Measurements from ENCODE around the gene KISS1. TPM values are rescaled to one million over a fixed set of nuclear protein-coding genes. Genes with fewer than 3 reads are reported as not detected.
A peak's percentile ranks its signal among the peaks of the same experiment; 100 is the strongest.

The KISS1 gene
- total RNA-seq, 8 experiments from 2014 or later, result 0.62 to 1.1 TPM; not detected in 6

GRCh38 chr1:204213668-204214662 is 17.7 kb upstream of the KISS1 start, which contains the start of gene GOLT1A:
TSS of gene GOLT1A (minus strand) at chr1:204213988. CDS start at chr1:204213906, 82 bp downstream.
- Histone ChIP-seq H3K4me1 (replicated peaks in 1 of 2) (peaks cover 0 to 12% of the 10 kb centered on the region in 2 donors), H3K4me3 (peak within 1 kb of the TSS in 3 of 5 donors; percentile 4 to 6 (median 5)), H3K27ac (peak within 1 kb of the TSS in 1 of 2 donors; percentile 3)
- ATAC-seq (replicated peaks in 6 of 8), result peak; percentile 73 to 96 (median 88)
- in situ Hi-C loops (cut with MboI; ENCODE audit: low pct_unique_long_range_greater_than_20kb in 2 of 9, low sequenced_read_pairs in 9 of 9, unreplicated experiment in 9 of 9), result loop anchor here in 1 of 9 experiments (25.0 kb wide), 1 partner anchor 173 kb away; no protein-coding TSS in a partner anchor
- WGBS, 10 experiments, result 0 to 37% (median 15%) methylated on average over 1 to 31 of the region's 41 CpGs

GRCh38 chr1:204212715-204213114 is 16.4 kb upstream of the KISS1 start:
- ATAC-seq (replicated peaks in 6 of 8), result no peak
- in situ Hi-C loops (cut with MboI; ENCODE audit: low pct_unique_long_range_greater_than_20kb in 2 of 9, low sequenced_read_pairs in 9 of 9, unreplicated experiment in 9 of 9), result loop anchor here in 1 of 9 experiments (25.0 kb wide), 1 partner anchor 175 kb away; no protein-coding TSS in a partner anchor
- Histone ChIP-seq H3K4me3 (no peak overlapping the region), H3K27ac (no peak overlapping the region), H3K4me1 (replicated peaks in 1 of 2) (peaks cover 0 to 12% of the 10 kb centered on the region in 2 donors)
- 70 to 100% (median 88%) methylated on average over 1 to 3 of the region's 3 CpGs for WGBS, 10 experiments

GRCh38 chr1:204211046-204211445 is 14.8 kb upstream of the KISS1 start:
- no peak for ATAC-seq (replicated peaks in 6 of 8)
- Histone ChIP-seq H3K4me3 (no peak overlapping the region), H3K4me1 (replicated peaks in 1 of 2) (peaks cover 3 to 12% of the 10 kb centered on the region in 2 donors), H3K27ac (no peak overlapping the region)
- in situ Hi-C loops (cut with MboI; ENCODE audit: low pct_unique_long_range_greater_than_20kb in 2 of 9, low sequenced_read_pairs in 9 of 9, unreplicated experiment in 9 of 9), result loop anchor here in 1 of 9 experiments (25.0 kb wide), 1 partner anchor 176 kb away; no protein-coding TSS in a partner anchor
- WGBS, 10 experiments, result 50 to 86% (median 68%) methylated on average over 1 to 2 of the region's 7 CpGs; no CpG with 5 or more reads in 4 of the 10 experiments

GRCh38 chr1:204207136-204207616 is 10.9 kb upstream of the KISS1 start:
- Histone ChIP-seq H3K27ac (no peak overlapping the region), H3K4me1 (replicated peaks in 1 of 2) (peaks cover 0 to 5% of the 10 kb centered on the region in 2 donors), H3K4me3 (no peak overlapping the region)
- in situ Hi-C loops (cut with MboI; ENCODE audit: low pct_unique_long_range_greater_than_20kb in 2 of 9, low sequenced_read_pairs in 9 of 9, unreplicated experiment in 9 of 9), result loop anchor here in 1 of 9 experiments (25.0 kb wide), 1 partner anchor 180 kb away; no protein-coding TSS in a partner anchor
- peak; percentile 95 to 99 (median 98) for ATAC-seq (replicated peaks in 6 of 8)
- 0 to 60% (median 25%) methylated on average over 1 to 11 of the region's 13 CpGs; no CpG with 5 or more reads in 3 of the 10 experiments for WGBS, 10 experiments

GRCh38 chr1:204206121-204206520 is 9.8 kb upstream of the KISS1 start:
- Histone ChIP-seq H3K4me1 (replicated peaks in 1 of 2) (peaks cover 0 to 5% of the 10 kb centered on the region in 2 donors), H3K27ac (no peak overlapping the region), H3K4me3 (no peak overlapping the region)
- peak in 1 of 8 experiments; percentile 36 for ATAC-seq (replicated peaks in 6 of 8)
- in situ Hi-C loops (cut with MboI; ENCODE audit: low pct_unique_long_range_greater_than_20kb in 2 of 9, low sequenced_read_pairs in 9 of 9, unreplicated experiment in 9 of 9), result loop anchor here in 1 of 9 experiments (25.0 kb wide), 1 partner anchor 181 kb away; no protein-coding TSS in a partner anchor
- WGBS, 10 experiments, result 0 to 83% (median 54%) methylated on average over 1 to 2 of the region's 2 CpGs; no CpG with 5 or more reads in 1 of the 10 experiments

GRCh38 chr1:204205486-204205885 is 9.2 kb upstream of the KISS1 start:
- Histone ChIP-seq H3K4me3 (no peak overlapping the region), H3K4me1 (replicated peaks in 1 of 2) (peaks cover 0 to 5% of the 10 kb centered on the region in 2 donors), H3K27ac (no peak overlapping the region)
- in situ Hi-C loops (cut with MboI; ENCODE audit: low pct_unique_long_range_greater_than_20kb in 2 of 9, low sequenced_read_pairs in 9 of 9, unreplicated experiment in 9 of 9), result loop anchor here in 1 of 9 experiments (25.0 kb wide), 1 partner anchor 182 kb away; no protein-coding TSS in a partner anchor
- no peak for ATAC-seq (replicated peaks in 6 of 8)

- Histone ChIP-seq H3K27ac (no peak overlapping the region), H3K4me3 (no peak overlapping the region), H3K4me1 (replicated peaks in 1 of 2) (peaks cover 0 to 5% of the 10 kb centered on the region in 2 donors)
- 60 to 100% (median 92%) methylated on average over 1 to 2 of the region's 2 CpGs for WGBS, 10 experiments
- in situ Hi-C loops (cut with MboI; ENCODE audit: low pct_unique_long_range_greater_than_20kb in 2 of 9, low sequenced_read_pairs in 9 of 9, unreplicated experiment in 9 of 9), result loop anchor here in 1 of 9 experiments (25.0 kb wide), 1 partner anchor 182 kb away; no protein-coding TSS in a partner anchor
- no peak for ATAC-seq (replicated peaks in 6 of 8)
Measured at GRCh38 chr1:204204944-204205343, 8.7 kb upstream of the KISS1 start.

- in situ Hi-C loops (cut with MboI; ENCODE audit: low pct_unique_long_range_greater_than_20kb in 2 of 9, low sequenced_read_pairs in 9 of 9, unreplicated experiment in 9 of 9), result loop anchor here in 1 of 9 experiments (25.0 kb wide), 1 partner anchor 184 kb away; no protein-coding TSS in a partner anchor
- WGBS, 10 experiments, result 71 to 93% (median 80%) methylated on average over 1 to 5 of the region's 5 CpGs; no CpG with 5 or more reads in 3 of the 10 experiments
Measured at GRCh38 chr1:204203206-204203767, 7.0 kb upstream of the KISS1 start.

GRCh38 chr1:204202481-204202880 is 6.2 kb upstream of the KISS1 start:
- in situ Hi-C loops (cut with MboI; ENCODE audit: low pct_unique_long_range_greater_than_20kb in 2 of 9, low sequenced_read_pairs in 9 of 9, unreplicated experiment in 9 of 9), result loop anchor here in 1 of 9 experiments (25.0 kb wide), 1 partner anchor 185 kb away; no protein-coding TSS in a partner anchor
- Histone ChIP-seq H3K27ac (no peak overlapping the region), H3K4me1 (replicated peaks in 1 of 2) (peaks cover 8 to 10% of the 10 kb centered on the region in 2 donors), H3K4me3 (no peak overlapping the region)
- no peak for ATAC-seq (replicated peaks in 6 of 8)
- WGBS, 10 experiments, result 0 to 100% (median 69%) methylated on average over 1 to 4 of the region's 4 CpGs; no CpG with 5 or more reads in 4 of the 10 experiments

More at GRCh38 chr1:204203206-204203767, 7.0 kb upstream of the KISS1 start:
- no peak for ATAC-seq (replicated peaks in 6 of 8)
- H3K4me1 ChIP-seq (replicated peaks in 1 of 2), result peaks cover 8 to 10% of the 10 kb centered on the region in 2 donors
- no peak overlapping the region for H3K4me3 ChIP-seq
- H3K27ac ChIP-seq, result no peak overlapping the region

GRCh38 chr1:204201348-204202040 is 5.2 kb upstream of the KISS1 start:
- Histone ChIP-seq H3K27ac (no peak overlapping the region), H3K4me3 (no peak overlapping the region), H3K4me1 (replicated peaks in 1 of 2) (peaks cover 8 to 14% of the 10 kb centered on the region in 2 donors)
- in situ Hi-C loops (cut with MboI; ENCODE audit: low pct_unique_long_range_greater_than_20kb in 2 of 9, low sequenced_read_pairs in 9 of 9, unreplicated experiment in 9 of 9), result loop anchor here in 1 of 9 experiments (25.0 kb wide), 1 partner anchor 186 kb away; no protein-coding TSS in a partner anchor
- 48 to 100% (median 79%) methylated on average over 1 to 12 of the region's 12 CpGs; no CpG with 5 or more reads in 1 of the 10 experiments for WGBS, 10 experiments
- ATAC-seq (replicated peaks in 6 of 8), result no peak

GRCh38 chr1:204199579-204199978 is 3.3 kb upstream of the KISS1 start:
- Histone ChIP-seq H3K4me1 (replicated peaks in 1 of 2) (peaks cover 14 to 19% of the 10 kb centered on the region in 2 donors), H3K27ac (no peak overlapping the region), H3K4me3 (no peak overlapping the region)
- in situ Hi-C loops (cut with MboI; ENCODE audit: low pct_unique_long_range_greater_than_20kb in 2 of 9, low sequenced_read_pairs in 9 of 9, unreplicated experiment in 9 of 9), result loop anchor here in 1 of 9 experiments (25.0 kb wide), 1 partner anchor 313 kb away; the partner anchor contains the start of gene MDM4
- no peak for ATAC-seq (replicated peaks in 6 of 8)
- WGBS, 10 experiments, result 68 to 100% (median 84%) methylated on average over 1 to 9 of the region's 9 CpGs; no CpG with 5 or more reads in 2 of the 10 experiments
